Measurements from ENCODE around the gene RNF207.
"Not testable (repeated sequence)": the region's sequence is repeated elsewhere in the genome, so short reads cannot be mapped to it uniquely, and the experiment has no call there.

The RNF207 gene

DNA sequence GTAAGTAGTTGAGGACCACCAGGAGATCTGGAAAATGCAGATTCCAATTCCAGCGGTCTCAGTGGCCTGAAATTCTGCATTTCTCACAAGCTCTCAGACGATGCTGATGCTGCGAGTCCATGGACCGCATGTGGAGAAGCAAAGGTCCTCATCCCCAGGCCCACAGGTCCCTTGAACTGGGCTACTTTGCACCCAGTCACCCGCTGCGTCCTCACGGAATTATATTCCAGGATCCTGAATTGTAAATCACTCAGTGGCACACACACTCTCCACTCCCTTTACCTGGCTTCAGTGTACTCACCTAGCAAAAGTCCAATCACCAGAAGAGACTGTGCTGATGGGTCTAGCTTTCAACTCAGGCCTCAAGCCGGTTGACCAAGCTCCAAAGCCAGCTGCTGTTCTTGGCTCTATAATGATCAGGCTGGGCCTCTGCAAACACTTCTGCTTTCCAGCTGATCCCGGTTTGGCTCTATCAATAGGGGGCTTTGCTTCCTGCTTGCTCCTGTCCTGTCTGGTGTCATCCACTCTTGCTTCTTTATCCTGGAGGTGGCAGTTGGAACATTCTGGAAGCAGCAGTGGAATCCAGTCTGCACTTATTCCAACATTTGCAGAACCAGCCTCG, 5.6 kb upstream of the RNF207 start:
- DNase-seq, result peak; percentile 22

DNA sequence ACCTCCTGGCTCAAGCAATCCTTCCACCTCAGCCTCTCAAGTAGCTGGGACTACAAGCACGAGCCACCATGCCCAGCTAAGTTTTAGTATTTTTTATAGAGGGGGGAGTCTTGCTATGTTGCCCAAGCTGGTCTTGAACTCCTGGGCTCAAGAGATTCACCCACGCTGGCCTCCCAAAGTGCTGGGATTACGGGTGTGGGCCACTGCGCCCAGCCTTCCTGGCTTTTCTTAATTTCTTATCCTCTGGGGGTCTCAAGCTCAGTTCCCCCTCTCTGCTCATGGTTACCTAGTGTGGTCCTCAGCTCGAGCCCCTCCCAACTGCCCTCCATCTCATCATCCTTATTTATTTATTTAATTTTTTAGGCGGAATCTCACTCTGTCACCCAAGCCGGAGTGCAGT, 3.7 kb upstream of the RNF207 start:
- DNase-seq, result no peak

DNA sequence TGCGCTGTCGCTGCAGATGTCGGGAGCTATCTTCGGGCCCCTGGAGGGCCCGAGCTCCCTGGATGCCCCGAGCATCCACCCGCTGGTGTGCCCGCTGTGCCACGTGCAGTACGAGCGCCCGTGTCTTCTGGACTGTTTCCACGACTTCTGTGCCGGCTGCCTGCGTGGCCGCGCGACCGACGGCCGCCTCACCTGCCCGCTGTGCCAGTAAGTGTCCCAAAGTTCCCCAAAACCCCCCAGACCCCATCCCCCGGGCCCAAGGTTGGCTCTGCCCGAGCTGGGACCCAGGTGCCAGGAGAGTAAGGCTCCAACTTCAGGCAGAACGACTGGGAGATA, 569 bp downstream of the RNF207 start:
- DNase-seq, result no peak

DNA sequence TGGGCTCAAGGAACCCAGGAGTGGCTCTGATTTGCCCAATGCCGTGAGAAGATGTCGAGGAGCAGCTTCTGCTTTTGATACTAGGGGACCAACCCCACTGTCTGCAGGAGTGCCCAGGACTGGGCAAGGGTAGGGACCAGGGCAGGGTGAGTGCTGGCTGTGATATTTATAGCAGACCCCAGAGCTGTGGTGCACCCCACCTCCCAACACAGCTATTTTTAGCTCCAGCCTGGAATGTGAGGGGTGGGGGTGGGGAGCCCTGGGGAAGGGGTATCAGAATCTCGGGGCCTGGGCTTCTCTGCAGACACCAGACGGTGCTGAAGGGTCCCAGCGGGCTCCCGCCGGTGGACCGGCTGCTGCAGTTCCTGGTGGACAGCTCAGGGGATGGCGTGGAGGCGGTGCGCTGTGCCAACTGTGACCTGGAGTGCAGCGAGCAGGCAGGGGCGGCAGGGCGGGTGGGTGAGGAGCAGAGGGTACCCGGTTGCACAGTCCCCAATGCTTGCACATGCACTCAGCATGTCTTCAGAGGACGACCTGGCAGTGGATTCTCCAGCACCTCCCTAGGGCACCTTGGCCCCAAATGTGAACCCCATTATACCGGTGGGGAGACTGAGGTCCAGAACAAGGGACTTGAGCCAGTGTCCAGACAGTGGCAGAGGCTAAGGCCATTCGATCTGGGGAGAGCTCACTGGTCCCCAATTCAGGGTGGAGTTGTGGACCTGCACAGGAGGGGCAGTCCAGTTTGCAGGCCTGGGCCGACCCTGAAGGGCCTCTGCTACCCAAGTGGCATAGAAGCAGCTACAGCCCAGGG, 1.4 kb downstream of the RNF207 start:
- DNase-seq, result peak; percentile 14

DNA sequence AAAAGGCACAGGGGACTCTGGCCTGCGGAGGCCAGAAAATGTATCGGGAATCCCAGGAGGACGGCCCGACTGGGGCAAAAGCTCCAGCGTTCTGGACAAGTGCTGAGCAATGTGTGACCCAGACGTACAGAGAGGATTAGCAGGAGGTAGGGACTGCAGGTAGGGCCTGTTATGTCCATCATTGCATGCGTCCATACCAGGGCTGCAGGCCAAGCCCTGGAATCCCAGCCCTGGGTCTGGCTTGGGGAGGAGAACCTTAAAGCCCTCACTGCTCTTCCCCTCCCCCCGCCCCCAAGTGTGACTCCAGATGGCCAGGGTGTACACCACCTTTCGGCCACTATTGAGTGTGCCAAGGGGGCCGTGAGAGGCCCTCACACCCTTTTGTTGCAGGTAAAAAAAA, 2.0 kb downstream of the RNF207 start:
- no peak for DNase-seq

DNA sequence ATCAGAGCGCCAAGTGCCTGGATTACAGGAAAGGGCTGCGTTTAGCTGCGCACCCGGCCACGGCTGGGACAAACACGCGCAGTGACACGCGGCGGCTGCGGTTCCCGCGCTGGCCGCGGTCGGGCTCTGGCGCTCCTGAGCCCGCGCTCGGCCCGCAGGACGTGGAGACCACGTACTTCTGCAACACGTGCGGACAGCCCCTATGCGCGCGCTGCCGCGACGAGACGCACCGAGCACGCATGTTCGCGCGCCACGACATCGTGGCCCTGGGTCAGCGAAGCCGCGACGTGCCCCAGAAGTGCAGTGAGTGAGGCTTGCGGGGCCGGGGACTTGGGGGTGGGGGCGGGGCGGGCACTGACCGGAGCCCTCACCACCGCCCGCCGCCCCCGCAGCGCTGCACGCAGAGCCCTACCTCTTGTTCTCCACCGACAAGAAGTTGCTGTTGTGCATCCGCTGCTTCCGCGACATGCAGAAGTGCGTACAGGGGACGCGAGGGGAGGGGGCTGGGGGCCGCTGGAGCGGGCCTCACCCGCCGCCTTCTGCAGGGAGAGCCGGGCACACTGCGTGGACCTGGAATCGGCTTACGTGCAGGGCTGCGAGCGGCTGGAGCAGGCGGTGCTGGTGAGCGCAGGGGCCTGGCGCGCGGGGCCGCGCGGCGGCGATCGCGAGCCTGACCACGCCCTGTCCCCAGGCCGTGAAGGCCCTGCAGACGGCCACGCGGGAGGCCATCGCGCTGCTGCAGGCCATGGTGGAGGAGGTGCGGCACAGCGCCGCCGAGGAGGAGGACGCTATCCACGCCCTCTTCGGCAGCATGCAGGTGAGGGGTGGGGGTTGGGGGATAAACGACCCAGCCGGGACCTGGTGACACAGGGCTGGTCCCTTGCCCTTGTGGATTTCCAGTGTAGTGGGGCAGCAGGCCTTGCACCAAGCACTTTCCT, 3.1 kb downstream of the RNF207 start:
- peak; percentile 22 for DNase-seq

DNA sequence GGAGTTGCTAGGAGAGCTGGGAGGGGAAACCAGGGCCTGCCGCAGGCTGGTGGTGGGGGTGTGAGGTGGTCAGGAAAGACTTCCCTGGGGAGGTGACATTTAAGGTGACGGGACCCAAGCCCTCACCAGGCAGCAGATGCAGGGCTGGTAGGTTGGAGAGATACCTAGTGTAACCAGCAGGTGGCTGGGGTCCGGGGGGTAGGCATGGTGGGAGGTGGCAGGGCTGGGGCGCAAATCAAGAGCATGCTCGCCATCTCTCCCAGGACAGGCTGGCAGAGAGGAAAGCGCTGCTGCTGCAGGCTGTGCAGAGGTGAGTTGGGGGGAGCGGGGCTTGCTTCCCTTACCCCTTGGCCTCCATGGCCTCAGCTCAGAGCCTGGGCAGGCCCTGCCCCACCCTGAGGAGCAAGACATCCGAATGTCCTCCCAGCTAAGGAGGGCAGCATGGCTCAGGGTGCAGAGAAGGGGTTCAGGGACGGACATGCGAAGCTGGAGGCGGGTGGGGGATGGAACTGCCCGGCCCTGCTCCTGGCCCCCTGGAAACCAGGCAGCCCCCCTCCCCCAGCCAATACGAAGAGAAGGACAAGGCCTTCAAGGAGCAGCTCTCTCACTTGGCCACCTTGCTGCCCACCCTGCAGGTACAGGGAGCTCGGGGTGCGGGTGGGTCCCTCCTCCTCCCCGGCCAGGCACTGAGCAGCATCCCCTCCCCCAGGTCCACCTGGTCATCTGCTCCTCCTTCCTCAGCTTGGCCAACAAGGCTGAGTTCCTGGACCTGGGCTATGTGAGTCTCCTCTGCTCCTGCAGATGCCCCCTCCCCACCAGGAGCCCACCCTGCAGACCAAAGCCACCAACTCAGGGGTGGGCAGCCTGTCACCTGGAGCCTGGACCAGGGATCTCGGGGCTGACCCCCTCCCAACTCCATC, 4.0 kb downstream of the RNF207 start:
- no peak for DNase-seq

DNA sequence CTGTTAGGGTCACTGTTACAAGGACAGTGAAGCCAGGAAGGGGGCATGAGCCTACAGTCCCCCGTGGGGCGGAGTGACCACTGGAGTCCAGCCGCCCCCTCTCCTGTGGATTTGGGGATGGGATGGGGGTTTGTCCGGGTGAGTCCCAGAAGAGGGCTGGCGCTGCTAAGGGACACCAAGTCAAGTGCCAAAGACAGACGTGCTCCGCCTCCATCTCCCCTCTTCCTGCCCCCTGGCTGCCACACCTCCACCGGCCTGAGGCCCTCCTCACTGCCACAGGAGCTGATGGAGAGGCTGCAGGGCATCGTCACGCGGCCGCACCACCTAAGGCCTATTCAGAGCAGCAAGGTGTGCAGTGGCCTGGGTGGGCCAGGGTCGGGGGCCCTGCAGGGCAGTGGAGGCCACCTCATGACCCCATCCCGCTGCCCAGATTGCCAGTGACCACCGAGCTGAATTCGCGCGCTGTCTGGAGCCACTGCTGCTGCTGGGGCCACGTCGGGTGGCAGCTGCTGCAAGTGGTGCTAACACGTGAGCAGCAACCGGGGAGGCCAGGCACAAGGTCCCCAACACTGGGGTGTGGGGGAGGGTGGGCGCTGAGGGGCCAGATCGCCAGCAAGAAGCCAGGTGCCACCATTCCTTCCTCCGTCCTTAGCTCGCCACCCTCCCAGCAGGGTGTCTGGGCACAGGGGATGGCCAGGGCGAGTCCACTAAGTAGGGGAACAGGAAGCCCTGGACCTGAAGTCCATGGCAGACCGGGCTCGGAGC, 4.9 kb downstream of the RNF207 start:
- no peak for DNase-seq

DNA sequence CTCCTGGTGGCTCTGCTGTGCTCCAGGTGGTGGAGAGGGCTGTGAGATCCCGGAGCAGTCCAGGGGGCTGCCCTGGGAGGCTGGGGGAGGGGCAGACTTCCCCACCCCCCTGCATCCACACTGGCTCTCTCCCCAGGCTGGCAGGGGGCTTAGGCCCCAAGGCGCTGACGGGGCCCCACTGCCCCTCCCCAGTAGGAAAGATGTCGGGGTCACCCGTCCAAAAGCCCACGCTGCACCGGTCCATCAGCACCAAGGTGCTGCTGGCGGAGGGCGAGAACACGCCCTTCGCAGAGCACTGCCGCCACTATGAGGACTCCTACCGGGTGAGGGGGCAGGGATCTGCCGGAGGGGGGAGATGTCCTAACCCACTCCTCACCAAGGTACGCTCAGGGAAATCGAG, 5.8 kb downstream of the RNF207 start:
- DNase-seq, result no peak

DNA sequence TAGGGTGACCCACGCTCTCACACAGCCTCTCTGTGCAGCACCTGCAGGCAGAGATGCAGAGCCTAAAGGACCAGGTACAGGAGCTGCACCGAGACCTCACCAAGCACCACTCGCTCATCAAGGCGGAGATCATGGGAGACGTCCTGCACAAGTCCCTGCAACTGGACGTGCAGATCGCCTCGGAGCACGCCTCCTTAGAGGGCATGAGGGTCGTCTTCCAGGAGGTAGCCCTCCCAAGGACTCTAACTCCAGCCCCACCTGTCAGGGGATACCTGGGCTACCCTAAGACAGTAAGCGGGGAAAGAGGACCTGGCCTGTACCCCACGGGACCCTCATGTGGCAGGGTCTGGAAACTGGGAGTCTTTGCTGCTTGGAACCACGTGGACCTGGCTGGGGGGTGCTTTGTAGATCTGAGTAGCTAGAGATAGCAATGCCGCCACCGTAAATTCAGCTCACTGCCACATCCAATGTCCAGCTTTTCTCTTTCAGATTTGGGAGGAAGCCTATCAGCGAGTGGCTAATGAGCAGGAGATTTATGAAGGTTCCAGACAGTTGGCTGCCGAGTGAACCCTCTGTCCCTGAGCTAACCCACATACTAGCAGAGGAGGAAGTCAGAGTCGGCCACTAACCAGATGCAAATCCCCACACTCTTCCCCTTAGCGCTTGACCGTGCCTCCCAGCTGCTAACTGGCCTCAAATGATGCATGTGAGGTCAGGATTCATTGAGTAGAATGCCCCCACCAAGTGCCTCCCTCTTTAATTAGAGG, 6.5 kb downstream of the RNF207 start:
- peak; percentile 92 for DNase-seq

DNA sequence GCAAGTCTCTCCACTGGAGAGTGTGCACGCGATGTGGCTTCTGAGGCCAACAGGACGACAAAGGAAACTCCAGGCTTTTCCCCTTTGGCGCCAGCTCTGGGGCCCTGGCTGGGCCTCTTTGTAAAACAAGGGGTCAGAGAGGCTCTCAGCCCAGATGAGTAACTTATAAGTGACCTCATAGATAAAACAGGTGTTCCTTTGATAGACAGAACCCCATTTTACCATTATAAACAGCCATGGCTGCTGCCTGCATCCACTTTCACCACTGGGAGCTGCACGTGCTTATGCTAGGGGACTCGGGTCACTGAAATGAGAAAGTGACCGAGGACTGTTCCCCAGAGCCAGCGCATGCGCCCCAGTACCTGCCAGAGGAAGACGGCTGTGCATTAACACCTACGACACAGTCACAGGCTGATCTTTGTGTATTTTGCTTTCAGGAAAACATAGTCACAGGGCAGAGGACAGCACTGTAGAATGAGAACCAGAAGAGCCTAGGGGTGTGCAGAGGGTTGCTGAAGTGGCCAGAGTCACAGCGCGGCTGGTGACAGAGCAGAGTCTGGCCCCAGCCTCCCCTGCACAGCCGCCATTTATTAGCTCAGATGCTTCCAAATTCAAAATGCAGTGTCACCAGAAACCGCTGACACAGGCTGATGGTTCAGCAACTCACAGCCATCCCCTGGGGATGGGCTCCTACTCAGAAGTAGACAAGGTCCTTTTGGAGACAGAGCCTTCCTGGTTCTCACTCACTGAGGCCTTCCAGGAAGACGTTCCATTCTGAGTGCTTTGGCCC, 12.7 kb downstream of the RNF207 start:
- no peak for DNase-seq

DNA sequence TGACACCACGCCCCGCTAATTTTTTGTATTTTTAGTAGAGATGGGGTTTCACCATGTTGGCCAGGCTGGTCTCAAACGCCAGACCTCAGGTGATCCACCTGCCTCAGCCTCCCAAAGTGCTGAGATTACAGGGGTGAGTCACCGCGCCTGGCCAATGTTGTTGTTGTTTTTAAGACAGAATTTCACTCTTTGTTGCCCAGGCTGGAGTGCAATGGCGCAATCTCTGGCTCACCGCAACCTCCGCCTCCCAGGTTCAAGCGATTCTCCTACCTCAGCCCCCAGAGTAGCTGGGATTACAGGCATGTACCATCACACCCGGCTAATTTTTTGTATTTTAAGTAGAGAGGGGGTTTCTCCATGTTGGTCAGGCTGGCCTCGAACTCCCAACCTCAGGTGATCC, 13.7 kb downstream of the RNF207 start:
- DNase-seq, result not testable (repeated sequence)

DNA sequence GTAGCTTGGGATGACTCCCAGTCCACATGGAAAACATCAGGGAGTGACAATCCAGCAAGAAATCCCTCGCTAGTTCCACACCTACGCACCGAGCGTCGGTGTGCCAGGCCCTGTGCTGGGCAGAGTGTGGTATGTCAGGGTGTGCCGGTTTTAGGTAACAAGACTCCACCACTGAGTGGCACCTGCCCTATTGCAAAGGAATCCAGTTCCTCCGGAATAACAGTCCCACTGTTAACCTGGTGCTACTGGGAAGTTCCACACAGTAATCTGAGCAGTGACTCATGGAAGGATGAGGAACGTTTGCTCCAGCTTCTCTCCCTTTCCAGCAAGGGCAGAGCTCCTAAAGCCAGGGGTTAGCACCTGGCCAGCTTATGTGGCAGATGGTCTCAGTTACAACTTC, 14.3 kb downstream of the RNF207 start:
- DNase-seq, result no peak

DNA sequence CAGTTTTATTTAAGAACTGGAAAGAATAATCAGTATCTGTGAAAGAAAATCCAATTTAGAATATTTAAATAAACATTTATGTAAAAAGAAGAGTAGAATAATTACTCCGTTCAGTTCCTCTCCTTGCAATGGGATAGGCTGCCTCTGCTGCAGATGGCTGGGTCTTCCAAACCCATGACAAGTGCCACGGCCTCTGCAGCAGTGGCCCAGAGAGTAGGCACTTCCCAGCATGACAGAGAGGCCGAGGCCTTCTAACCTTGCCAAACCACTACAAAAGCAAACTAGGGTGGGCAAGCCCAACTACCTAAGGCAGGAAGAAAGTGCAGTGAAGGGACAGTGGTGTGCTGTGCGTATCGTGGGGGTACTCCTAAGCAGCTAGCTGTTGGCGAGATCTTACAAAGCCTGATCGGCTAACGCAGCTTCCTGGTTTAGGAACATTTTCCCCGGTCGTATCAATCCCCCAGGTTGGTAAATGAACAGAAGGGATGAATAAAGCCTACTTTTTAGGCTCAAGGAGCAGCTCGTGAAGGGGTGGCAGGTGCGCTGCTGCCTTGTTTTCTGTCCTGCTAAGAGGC, 15.4 kb downstream of the RNF207 start:
- DNase-seq, result no peak

DNA sequence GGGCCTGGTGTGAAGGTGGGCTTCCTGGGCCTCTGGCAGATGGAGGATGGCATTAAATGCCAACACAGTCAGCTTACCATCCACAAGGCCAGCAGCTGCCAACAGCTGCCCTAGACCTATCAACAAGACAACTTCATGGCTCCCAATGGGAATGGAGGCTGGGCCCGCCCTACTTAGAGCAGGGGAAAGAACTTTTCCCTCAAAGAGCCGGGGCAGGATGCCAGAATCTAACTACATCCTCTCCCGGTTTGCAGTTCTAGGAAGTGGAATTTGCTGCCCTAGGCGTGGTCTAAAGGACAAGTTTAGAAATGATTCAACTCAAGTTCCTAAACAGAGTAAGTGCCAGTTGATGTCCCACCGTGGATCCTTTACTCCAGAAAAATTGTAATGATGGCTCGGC, 16.7 kb downstream of the RNF207 start:
- no peak for DNase-seq

DNA sequence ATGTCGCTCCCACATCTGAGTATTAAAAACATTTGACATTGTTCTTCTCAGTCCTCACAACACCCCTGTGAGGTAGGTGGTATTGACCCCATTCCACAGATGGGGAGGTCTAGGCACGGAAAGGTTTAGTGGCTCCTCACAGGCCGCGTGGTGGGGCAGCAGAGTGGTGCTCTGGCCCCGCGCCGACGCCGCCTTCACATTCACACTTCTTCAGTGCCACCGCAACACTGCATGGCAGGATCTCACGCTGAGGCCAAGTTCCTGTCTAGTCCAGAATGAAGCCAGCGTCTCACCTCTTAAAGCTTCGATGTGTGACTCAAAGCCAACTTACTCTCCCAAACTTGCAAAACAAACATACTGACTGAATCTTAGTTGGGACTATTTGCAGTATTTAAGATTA, 17.7 kb downstream of the RNF207 start:
- no peak for DNase-seq

DNA sequence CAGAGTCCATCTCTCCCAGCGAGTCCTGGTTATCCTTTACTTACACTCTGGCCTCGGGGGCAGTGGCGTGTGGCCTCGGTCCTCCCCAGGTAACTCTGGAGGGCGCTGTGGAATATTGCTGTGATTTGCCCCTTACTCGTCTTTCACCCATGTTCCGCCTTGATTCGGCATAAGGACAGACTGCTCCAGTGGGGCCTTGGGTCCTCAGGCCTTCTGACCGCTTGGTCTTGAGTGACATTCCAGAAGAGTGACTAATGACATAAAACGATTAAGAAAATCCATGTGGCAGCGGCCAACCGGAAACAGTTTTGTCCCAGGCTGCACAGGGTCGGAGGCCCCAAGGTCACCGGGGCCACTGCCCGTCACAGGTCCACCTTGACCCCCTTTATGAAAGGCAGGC, 18.8 kb downstream of the RNF207 start:
- DNase-seq, result no peak

DNA sequence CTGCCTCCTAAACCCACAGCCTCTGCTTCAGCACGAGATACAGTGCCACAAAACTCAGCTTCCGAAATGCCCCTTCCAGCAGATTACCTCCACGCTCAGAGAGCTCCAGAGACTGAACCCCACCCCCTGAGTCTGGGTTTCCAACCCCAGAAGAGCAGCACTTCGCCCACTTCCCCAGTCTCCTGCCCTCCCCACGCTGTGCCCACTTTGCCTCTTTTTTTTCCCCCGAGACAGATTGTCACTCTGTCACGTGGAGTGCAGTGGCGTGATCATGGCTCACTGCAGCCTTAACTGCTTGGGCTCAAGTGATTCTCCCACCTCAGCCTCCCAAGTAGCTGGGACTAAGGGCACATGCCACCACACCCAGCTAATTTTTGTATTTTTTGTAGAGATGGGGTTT, 19.7 kb downstream of the RNF207 start:
- DNase-seq, result no peak

DNA sequence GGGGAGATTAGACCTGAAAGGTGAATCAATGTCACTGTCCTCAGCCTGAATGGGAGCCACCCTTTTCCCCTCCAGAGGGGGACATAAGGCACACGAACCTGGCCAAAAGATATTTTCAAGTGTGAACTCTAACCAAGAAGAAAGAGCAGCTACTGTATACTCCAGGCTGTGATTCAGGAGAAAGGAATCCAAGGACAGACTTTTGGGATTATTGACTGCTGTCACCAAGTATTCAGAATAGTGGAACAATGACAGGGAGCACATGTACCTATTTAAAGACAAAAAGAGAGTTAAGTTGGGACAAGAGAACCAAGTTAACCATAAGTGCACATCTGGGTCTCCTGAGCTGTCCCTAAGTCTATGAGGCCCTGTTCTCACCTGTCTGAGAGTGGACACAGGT, 27.5 kb downstream of the RNF207 start:
- DNase-seq, result no peak

Data from MV-4-11 (cell line).